ENCODE data around the gene SPATA2. TPM values are rescaled to one million over a fixed set of nuclear protein-coding genes. Genes with fewer than 3 reads are reported as not detected.
"Not testable (repeated sequence)": the region's sequence is repeated elsewhere in the genome, so short reads cannot be mapped to it uniquely, and the experiment has no call there.

The SPATA2 gene
- 29.0 TPM in 2 replicates for total RNA-seq (2022)
- percentile 88 among the genes with signal in this experiment for Bru-seq, nascent RNA
- BruChase-seq, experiment 1, labeled RNA remaining after a 2-hour chase, result percentile 92 among the genes with signal in this experiment
- percentile 79 among the genes with signal in this experiment for BruChase-seq, experiment 2, labeled RNA remaining after a 6-hour chase
- long read RNA-seq, full-length matches to known transcripts, result 21 of 42 reads
- long read RNA-seq, partial matches to known transcripts, result 2 of 42 reads
- long read RNA-seq, other reads (novel, unspliced or antisense), result 19 of 42 reads

GRCh38 chr20:49915380-49916145 lies at the start of gene SPATA2:
Gene SPATA2, minus strand, starts transcription at chr20:49915529. Its CDS starts 7,039 bp downstream, at chr20:49908490.
- Histone ChIP-seq H3K4me1 (peaks cover 20% of the 10 kb centered on the region), H3K36me3 (ENCODE audit: control insufficient read depth, insufficient read depth, low read length) (no peaks in the 10 kb centered on the region), H3K9me3 (no peaks in the 10 kb centered on the region), H3K4me3 (ENCODE audit: low read depth, low read length) (peak within 1 kb of the TSS; percentile 80), H3K27me3 (replicated peaks; ENCODE audit: control insufficient read depth, insufficient read depth, low read length) (no peaks in the 10 kb centered on the region)
- POLR2A ChIA-PET, result interaction anchor here (0.6 to 2.2 kb wide), 16 partner anchors 9 to 1517 kb away, joined by 3 to 123 read pairs (median 6); partner anchors contain the start of genes RNF114 and SLC9A8
- no peaks in the 10 kb centered on the region for H3K9me3 Mint-ChIP-seq (ENCODE audit: unreplicated experiment)
- H3K27ac Mint-ChIP-seq (ENCODE audit: unreplicated experiment), result peak within 1 kb of the TSS; percentile 100
- no peaks in the 10 kb centered on the region for H3K27me3 Mint-ChIP-seq (ENCODE audit: insufficient read depth, unreplicated experiment)
- H3K4me3 Mint-ChIP-seq (ENCODE audit: unreplicated experiment), result peak within 1 kb of the TSS; percentile 99
- peaks cover 41% of the 10 kb centered on the region for H3K36me3 Mint-ChIP-seq (ENCODE audit: insufficient read depth, unreplicated experiment)
- CTCF ChIA-PET, result interaction anchor here (0.9 to 2.3 kb wide), 13 partner anchors 9 to 374 kb away, joined by 3 to 33 read pairs (median 6); partner anchors contain the start of genes RNF114 and SLC9A8
- peak; percentile 100 for DNase-seq
- intact Hi-C loops (cut with micrococcal nuclease; ENCODE audit: unreplicated experiment), result loop anchor here (1.0 kb wide), 2 partner anchors 13 to 21 kb away; partner anchors contain the start of gene RNF114
- no peak for TF ChIP-seq CTCF (IDR thresholded peaks at IDR 0.05; ENCODE audit: insufficient read depth in 1 of 2, low read depth in 1 of 2, low read length in 1 of 2, severe bottlenecking in 1 of 2, unreplicated experiment in 1 of 2)
- peaks cover 25% of the 10 kb centered on the region for H3K4me1 Mint-ChIP-seq (ENCODE audit: low read depth, unreplicated experiment)
- no TSS peak for BruUV-seq (replicated peaks)

- no peaks in the 10 kb centered on the region for H3K27me3 Mint-ChIP-seq (ENCODE audit: insufficient read depth, unreplicated experiment)
- H3K9me3 Mint-ChIP-seq (ENCODE audit: unreplicated experiment), result no peaks in the 10 kb centered on the region
- ChIA-PET CTCF (no interaction called here), POLR2A (no interaction called here)
- Histone ChIP-seq H3K4me1 (peaks cover 16% of the 10 kb centered on the region), H3K9me3 (no peaks in the 10 kb centered on the region), H3K27me3 (replicated peaks; ENCODE audit: control insufficient read depth, insufficient read depth, low read length) (no peaks in the 10 kb centered on the region), H3K36me3 (ENCODE audit: control insufficient read depth, insufficient read depth, low read length) (peaks cover 4% of the 10 kb centered on the region; the same call in 1 of the 2 replicates), H3K4me3 (ENCODE audit: low read depth, low read length) (no peak overlapping the region)
- H3K36me3 Mint-ChIP-seq (ENCODE audit: insufficient read depth, unreplicated experiment), result peaks cover 56% of the 10 kb centered on the region
- no peak overlapping the region for H3K27ac Mint-ChIP-seq (ENCODE audit: unreplicated experiment)
- no peak for TF ChIP-seq CTCF (IDR thresholded peaks at IDR 0.05; ENCODE audit: insufficient read depth in 1 of 2, low read depth in 1 of 2, low read length in 1 of 2, severe bottlenecking in 1 of 2, unreplicated experiment in 1 of 2)
- intact Hi-C loops (cut with micrococcal nuclease; ENCODE audit: unreplicated experiment), result no loop called here
- H3K4me1 Mint-ChIP-seq (ENCODE audit: low read depth, unreplicated experiment), result peaks cover 7% of the 10 kb centered on the region
- no peak for DNase-seq
- no peak overlapping the region for H3K4me3 Mint-ChIP-seq (ENCODE audit: unreplicated experiment)
- BruUV-seq (replicated peaks), result no TSS peak
Observed at GRCh38 chr20:49961413-49961812, 46.1 kb upstream of the SPATA2 start.

GRCh38 chr20:49957089-49957938 lies 42.0 kb upstream of the SPATA2 start:
- H3K9me3 Mint-ChIP-seq (ENCODE audit: unreplicated experiment); H3K9me3 ChIP-seq; H3K4me1 Mint-ChIP-seq (ENCODE audit: low read depth, unreplicated experiment); intact Hi-C loops (cut with micrococcal nuclease; ENCODE audit: unreplicated experiment); POLR2A ChIA-PET; H3K27ac Mint-ChIP-seq (ENCODE audit: unreplicated experiment); H3K4me1 ChIP-seq; H3K4me3 Mint-ChIP-seq (ENCODE audit: unreplicated experiment); H3K4me3 ChIP-seq (ENCODE audit: low read depth, low read length); BruUV-seq (replicated peaks); H3K27me3 Mint-ChIP-seq (ENCODE audit: insufficient read depth, unreplicated experiment); H3K27me3 ChIP-seq (replicated peaks; ENCODE audit: control insufficient read depth, insufficient read depth, low read length): not testable (repeated sequence)
- TF ChIP-seq CTCF (IDR thresholded peaks at IDR 0.05; ENCODE audit: insufficient read depth in 1 of 2, low read depth in 1 of 2, low read length in 1 of 2, severe bottlenecking in 1 of 2, unreplicated experiment in 1 of 2), result peak; percentile 23 to 40
- DNase-seq, result peak in 1 of 2 experiments; percentile 61
- H3K36me3 ChIP-seq (ENCODE audit: control insufficient read depth, insufficient read depth, low read length), result peaks cover 12% of the 10 kb centered on the region
- CTCF ChIA-PET, result interaction anchor here (1.0 kb wide), 1 partner anchor 22 kb away, joined by 4 read pairs; no protein-coding TSS in a partner anchor
- peaks cover 80% of the 10 kb centered on the region for H3K36me3 Mint-ChIP-seq (ENCODE audit: insufficient read depth, unreplicated experiment)

Measured in Caco-2 (cell line).